ENCODE data around the gene NEDD4.
"Not testable (repeated sequence)": the region's sequence is repeated elsewhere in the genome, so short reads cannot be mapped to it uniquely, and the experiment has no call there.

Gene NEDD4

GRCh38 chr15:55827204-55827603 is 166.2 kb downstream of the NEDD4 start:
- no peak for DNase-seq (ENCODE audit: low read depth, low spot score)

GRCh38 chr15:55824857-55825613 is 168.4 kb downstream of the NEDD4 start:
- DNase-seq (ENCODE audit: low read depth, low spot score), result no peak

- DNase-seq (ENCODE audit: low read depth, low spot score), result no peak
Measured at GRCh38 chr15:55823699-55824340, 169.6 kb downstream of the NEDD4 start.

GRCh38 chr15:55823191-55823670 is 170.2 kb downstream of the NEDD4 start:
- DNase-seq (ENCODE audit: low read depth, low spot score), result no peak

GRCh38 chr15:55821740-55822139 is 171.7 kb downstream of the NEDD4 start:
- not testable (repeated sequence) for DNase-seq (ENCODE audit: low read depth, low spot score)

- no peak for DNase-seq (ENCODE audit: low read depth, low spot score)
Measured at GRCh38 chr15:55820043-55820442, 173.4 kb downstream of the NEDD4 start.

GRCh38 chr15:55819397-55820034 is 173.9 kb downstream of the NEDD4 start:
- DNase-seq (ENCODE audit: low read depth, low spot score), result no peak

GRCh38 chr15:55816017-55816416 is 177.4 kb downstream of the NEDD4 start:
- no peak for DNase-seq (ENCODE audit: low read depth, low spot score)

- no peak for DNase-seq (ENCODE audit: low read depth, low spot score)
Measured at GRCh38 chr15:55802600-55803376, 190.6 kb downstream of the NEDD4 start.

GRCh38 chr15:55800216-55800615 is 193.2 kb downstream of the NEDD4 start:
- no peak for DNase-seq (ENCODE audit: low read depth, low spot score)

GRCh38 chr15:55799291-55800212 is 193.9 kb downstream of the NEDD4 start:
- DNase-seq (ENCODE audit: low read depth, low spot score), result no peak

- DNase-seq (ENCODE audit: low read depth, low spot score), result no peak
Measured at GRCh38 chr15:55796321-55796965, 197.0 kb downstream of the NEDD4 start.

GRCh38 chr15:55795031-55795430 is 198.4 kb downstream of the NEDD4 start:
- no peak for DNase-seq (ENCODE audit: low read depth, low spot score)

GRCh38 chr15:55791551-55792400 is 201.6 kb downstream of the NEDD4 start:
- no peak for DNase-seq (ENCODE audit: low read depth, low spot score)

- peak; percentile 21 for DNase-seq (ENCODE audit: low read depth, low spot score)
Measured at GRCh38 chr15:55789066-55789660, 204.2 kb downstream of the NEDD4 start.

- DNase-seq (ENCODE audit: low read depth, low spot score), result no peak
Measured at GRCh38 chr15:55786341-55786740, 207.1 kb downstream of the NEDD4 start.

GRCh38 chr15:55785593-55785992 is 207.8 kb downstream of the NEDD4 start:
- DNase-seq (ENCODE audit: low read depth, low spot score), result not testable (repeated sequence)

GRCh38 chr15:55784286-55784685 is 209.1 kb downstream of the NEDD4 start:
- DNase-seq (ENCODE audit: low read depth, low spot score), result no peak

GRCh38 chr15:55782901-55783300 is 210.5 kb downstream of the NEDD4 start:
- no peak for DNase-seq (ENCODE audit: low read depth, low spot score)
